ENCODE results near the gene SRM.
A peak's percentile ranks its signal among the peaks of the same experiment; 100 is the strongest.
"Not testable (repeated sequence)": the region's sequence is repeated elsewhere in the genome, so short reads cannot be mapped to it uniquely, and the experiment has no call there.

Gene SRM

GRCh38 chr1:11059968-11060830 is at the start of gene SRM:
SRM (minus strand) TSS chr1:11060018; CDS start chr1:11059943, 75 bp downstream.
- DNase-seq (ENCODE audit: low read depth): peak; percentile 81

- no peak for DNase-seq (ENCODE audit: low read depth)
Observed at GRCh38 chr1:11109047-11109760, 49.4 kb upstream of the SRM start.

DNA sequence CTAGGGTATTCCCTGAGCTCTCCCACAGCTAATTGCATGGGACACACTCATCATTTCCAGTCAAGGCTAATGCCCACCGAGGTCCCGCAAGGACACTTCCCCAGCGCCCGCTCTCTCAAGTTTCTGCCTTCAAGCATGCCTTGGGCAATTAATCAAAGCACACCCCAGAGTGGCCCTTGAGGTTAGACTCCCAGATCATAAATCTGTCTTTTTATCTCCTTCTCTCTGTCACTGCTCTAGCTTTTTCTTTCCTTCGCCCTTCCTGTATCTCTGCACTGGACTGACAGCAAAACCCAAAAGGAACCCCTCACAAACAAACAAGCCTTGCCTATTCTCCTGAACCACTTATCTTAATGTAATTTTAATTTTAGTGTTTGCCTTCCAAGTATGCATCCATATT is 47.8 kb upstream of the SRM start:
- DNase-seq (ENCODE audit: low read depth): no peak

- DNase-seq (ENCODE audit: low read depth): no peak
Observed at GRCh38 chr1:11105586-11105985, 45.8 kb upstream of the SRM start.

DNA sequence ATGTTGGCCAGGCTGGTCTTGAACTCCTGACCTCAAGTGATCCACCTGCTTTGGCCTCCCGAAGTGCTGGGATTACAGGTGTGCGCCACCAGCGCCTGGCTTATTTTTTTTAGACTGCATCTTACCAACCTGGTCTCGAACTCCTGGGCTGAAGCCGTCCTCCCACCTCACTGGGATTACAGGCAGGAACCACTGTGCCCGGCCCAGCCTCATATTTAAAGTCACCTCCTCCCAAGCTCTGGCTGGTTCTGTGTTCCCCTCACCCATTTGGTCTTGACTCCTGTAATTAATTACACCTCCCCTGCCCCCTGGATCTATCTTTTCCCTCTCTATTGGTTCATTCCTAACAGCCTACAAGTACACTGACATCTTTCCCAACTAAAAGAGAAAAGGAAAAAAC is 41.5 kb upstream of the SRM start:
- no peak for DNase-seq (ENCODE audit: low read depth)

GRCh38 chr1:11100806-11101205 is 41.0 kb upstream of the SRM start:
- DNase-seq (ENCODE audit: low read depth): not testable (repeated sequence)

- no peak for DNase-seq (ENCODE audit: low read depth)
Observed at GRCh38 chr1:11100149-11100493, 40.3 kb upstream of the SRM start.

- DNase-seq (ENCODE audit: low read depth): peak; percentile 68
Observed at GRCh38 chr1:11099310-11100148, 39.7 kb upstream of the SRM start, which contains the start of gene EXOSC10. EXOSC10 (minus strand) TSS chr1:11099869; CDS start chr1:11099831, 38 bp downstream.

GRCh38 chr1:11098931-11099309 is 39.1 kb upstream of the SRM start:
- no peak for DNase-seq (ENCODE audit: low read depth)

- DNase-seq (ENCODE audit: low read depth): not testable (repeated sequence)
Observed at GRCh38 chr1:11083784-11084183, 24.0 kb upstream of the SRM start.

- no peak for DNase-seq (ENCODE audit: low read depth)
Observed at GRCh38 chr1:11080931-11081330, 21.1 kb upstream of the SRM start.

- DNase-seq (ENCODE audit: low read depth): peak; percentile 90
Observed at GRCh38 chr1:11078631-11079030, 18.8 kb upstream of the SRM start.

DNA sequence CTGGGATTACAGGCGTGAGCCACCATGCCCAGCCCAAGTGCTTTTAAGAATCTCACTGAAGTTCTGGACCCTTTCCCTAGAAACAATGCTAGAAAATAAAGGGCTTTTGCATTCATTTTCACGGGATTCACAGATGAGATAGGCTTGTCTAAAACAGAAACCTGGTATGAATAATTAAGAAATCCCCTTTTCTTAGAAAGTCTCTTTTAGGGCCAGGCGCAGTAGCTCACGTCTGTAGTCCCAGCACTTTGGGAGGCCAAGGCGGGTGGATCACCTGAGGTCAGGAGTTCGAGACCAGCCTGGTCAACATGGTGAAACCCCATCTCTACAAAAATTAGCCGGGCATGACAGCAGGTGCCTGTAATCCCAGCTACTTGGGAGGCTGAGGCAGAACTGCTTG is 13.6 kb upstream of the SRM start:
- not testable (repeated sequence) for DNase-seq (ENCODE audit: low read depth)

DNA sequence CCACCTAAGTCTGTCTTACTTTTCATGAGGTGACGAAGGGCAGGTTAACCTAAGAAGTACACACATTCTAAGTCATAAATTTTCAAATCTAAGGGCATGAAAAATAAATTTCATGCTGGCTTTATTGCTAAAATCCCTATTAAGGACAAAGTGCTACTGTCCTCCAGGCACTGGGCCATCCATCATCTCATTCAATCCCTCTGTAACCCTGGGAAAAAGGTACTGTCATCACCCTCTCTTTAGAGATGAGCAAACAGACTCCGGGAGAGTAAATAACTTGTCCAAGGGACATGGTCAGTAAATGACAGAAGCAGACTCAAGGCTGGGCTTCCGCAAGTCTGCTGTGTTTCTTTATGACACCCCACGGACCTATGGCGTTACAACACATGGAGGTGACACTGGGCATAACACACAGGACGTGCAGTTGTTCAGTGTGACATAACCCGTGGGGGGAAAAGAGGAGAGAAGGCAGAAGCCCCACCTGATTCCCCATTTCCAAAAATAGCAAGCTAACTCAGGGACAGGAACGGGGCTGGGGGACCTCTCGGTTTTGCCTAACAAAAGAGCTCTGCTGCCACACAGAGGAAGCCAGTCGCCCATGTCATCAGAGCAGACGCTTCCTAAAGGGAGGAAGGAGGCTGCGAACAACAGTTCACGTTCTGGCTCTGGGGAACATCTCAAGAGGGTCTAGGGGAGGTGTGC is 12.5 kb upstream of the SRM start:
- DNase-seq (ENCODE audit: low read depth): no peak

- no peak for DNase-seq (ENCODE audit: low read depth)
Observed at GRCh38 chr1:11071463-11072215, 11.8 kb upstream of the SRM start.

DNA sequence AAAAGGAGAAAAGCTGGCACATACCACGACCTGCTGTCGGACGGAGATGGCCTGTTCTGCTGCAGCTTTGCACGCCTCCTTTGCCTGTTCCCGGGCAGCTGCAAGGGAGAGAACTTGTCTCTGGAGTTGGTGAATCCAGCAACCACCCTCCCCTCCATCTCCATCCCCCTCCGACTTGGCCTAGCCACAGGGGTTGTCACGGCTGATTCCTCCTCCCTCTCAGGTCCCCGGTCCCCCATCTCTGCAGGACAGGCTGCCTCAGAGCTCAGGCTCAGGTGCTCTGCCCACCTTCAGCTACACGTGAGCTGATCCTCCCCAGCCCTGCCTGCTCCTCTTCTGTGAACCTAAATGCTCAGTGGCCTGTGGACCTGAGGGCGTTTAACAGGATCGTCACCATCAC is 11.1 kb upstream of the SRM start:
- no peak for DNase-seq (ENCODE audit: low read depth)

DNA sequence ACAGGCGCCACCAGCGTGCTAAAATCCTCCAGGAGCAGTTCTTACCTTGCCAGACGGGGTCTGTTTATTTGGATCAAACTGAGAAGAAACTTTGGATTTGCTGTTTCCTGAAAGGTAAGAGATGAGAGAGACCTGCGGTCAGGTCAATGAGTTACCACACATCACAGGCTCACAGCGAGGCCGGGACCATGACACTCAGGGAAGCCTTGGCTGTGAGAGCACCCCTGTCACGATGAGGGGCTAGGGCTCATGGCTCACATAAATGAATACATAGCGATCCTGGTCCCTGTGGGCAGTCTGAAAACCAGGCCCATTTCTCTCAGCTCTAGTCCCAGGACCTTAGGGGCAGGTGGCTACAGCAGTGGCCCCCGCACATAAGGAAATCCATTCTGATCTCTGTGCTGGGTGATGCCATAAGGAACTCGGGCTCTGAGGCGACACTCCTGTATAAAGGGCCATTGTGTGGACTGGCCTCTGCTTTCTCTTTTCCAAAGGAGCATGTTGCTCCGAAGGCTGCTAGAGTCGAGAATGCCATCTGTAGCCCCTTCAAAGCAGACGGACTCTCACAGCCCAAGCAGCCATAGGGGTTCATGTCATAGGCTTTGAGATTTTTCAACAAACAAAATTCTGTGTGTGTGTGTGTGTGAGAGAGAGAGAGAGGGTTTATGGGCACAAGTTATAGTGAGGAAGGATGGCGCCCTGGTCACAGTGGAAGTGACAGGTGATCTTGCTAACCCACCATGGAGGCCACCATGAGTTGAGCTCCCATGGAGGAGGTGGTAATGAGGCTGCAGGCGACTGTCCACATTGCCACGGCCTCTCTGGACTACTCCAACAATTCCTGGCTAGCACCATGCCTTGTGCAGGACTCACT is 9.0 kb upstream of the SRM start:
- DNase-seq (ENCODE audit: low read depth): no peak

GRCh38 chr1:11067716-11068599 is 8.1 kb upstream of the SRM start:
- DNase-seq (ENCODE audit: low read depth): no peak

- no peak for DNase-seq (ENCODE audit: low read depth)
Observed at GRCh38 chr1:11065796-11066195, 6.0 kb upstream of the SRM start.
